ENCODE measurements around the gene KCND3. TPM values are rescaled to one million over a fixed set of nuclear protein-coding genes. Genes with fewer than 3 reads are reported as not detected.

KCND3 gene
- total RNA-seq, 4 donors from 2014 or later, result 7.4 to 20.4 (median 9.8) TPM

GRCh38 chr1:111756124-111756513 is 233.3 kb downstream of the KCND3 start:
- H3K4me3 ChIP-seq (ENCODE audit: low read depth, poor library complexity, severe bottlenecking), result peak overlapping the region; percentile 96
- intact Hi-C loops (cut with DNase I; ENCODE audit: low total_unique reads), result no loop called here
- DNase-seq (ENCODE audit: low spot score in 2 of 2), result no peak
- TF ChIP-seq CTCF (IDR thresholded peaks at IDR 0.05), result no peak
- WGBS, 2 donors, result 1% methylated on average over 22 to 29 of the region's 35 CpGs

- DNase-seq (ENCODE audit: low spot score in 2 of 2), result peak; percentile 90 to 99
- WGBS, 2 donors, result 0% methylated on average over 60 to 67 of the region's 67 CpGs
- peak within 1 kb of the TSS; percentile 96 for H3K4me3 ChIP-seq (ENCODE audit: low read depth, poor library complexity, severe bottlenecking)
- intact Hi-C loops (cut with DNase I; ENCODE audit: low total_unique reads), result no loop called here
- TF ChIP-seq CTCF (IDR thresholded peaks at IDR 0.05) (peak in 1 of 3 donors; percentile 90), POLR2A (IDR thresholded peaks at IDR 0.05) (no peak)
Measured at GRCh38 chr1:111755331-111756123, 233.9 kb downstream of the KCND3 start, which contains the start of gene DDX20. DDX20 (plus strand) TSS chr1:111755901; CDS start chr1:111755925, 24 bp downstream.

GRCh38 chr1:111754984-111755330 is 234.5 kb downstream of the KCND3 start:
- intact Hi-C loops (cut with DNase I; ENCODE audit: low total_unique reads), result no loop called here
- 0 to 1% methylated on average over 12 of the region's 12 CpGs for WGBS, 2 donors
- H3K4me3 ChIP-seq (ENCODE audit: low read depth, poor library complexity, severe bottlenecking), result peak overlapping the region; percentile 96
- no peak for DNase-seq (ENCODE audit: low spot score in 2 of 2)
- TF ChIP-seq POLR2A (IDR thresholded peaks at IDR 0.05) (no peak), CTCF (IDR thresholded peaks at IDR 0.05) (no peak)

GRCh38 chr1:111751906-111752575 is 237.4 kb downstream of the KCND3 start:
- TF ChIP-seq CTCF (IDR thresholded peaks at IDR 0.05), result no peak
- no peak for TF ChIP-seq POLR2A (IDR thresholded peaks at IDR 0.05)
- no peak overlapping the region for H3K4me3 ChIP-seq (ENCODE audit: low read depth, poor library complexity, severe bottlenecking)
- no peak for DNase-seq (ENCODE audit: low spot score in 2 of 2)
- intact Hi-C loops (cut with DNase I; ENCODE audit: low total_unique reads), result no loop called here
- 47 to 62% methylated on average over 2 of the region's 2 CpGs for WGBS, 2 donors

- 80 to 91% methylated on average over 2 of the region's 2 CpGs for WGBS, 2 donors
- TF ChIP-seq CTCF (IDR thresholded peaks at IDR 0.05), result no peak
- TF ChIP-seq POLR2A (IDR thresholded peaks at IDR 0.05), result no peak
- DNase-seq (ENCODE audit: low spot score in 2 of 2), result no peak
- no peak overlapping the region for H3K4me3 ChIP-seq (ENCODE audit: low read depth, poor library complexity, severe bottlenecking)
- intact Hi-C loops (cut with DNase I; ENCODE audit: low total_unique reads), result no loop called here
Measured at GRCh38 chr1:111750856-111751255, 238.6 kb downstream of the KCND3 start.

Data from lower leg skin (tissue), 4 donors.